Activated CD8-positive, alpha-beta T cell treated with anti-CD3 and anti-CD28 coated beads for 36 hours (primary cell): ENCODE results near the gene KRTAP5-4. TPM values are rescaled to one million over a fixed set of nuclear protein-coding genes. Genes with fewer than 3 reads are reported as not detected.

Experiments
- ATAC-seq: fragments of 200-7000 bp; cut with Tn5 transposase; one replicate; pipeline ENCODE4 v1.10.0; 2021; ENCODE audit warnings: mild to moderate bottlenecking, moderate library complexity
- CTCF ChIA-PET: fragments of 350-600 bp; sonication (Branson Sonifier 250); formaldehyde crosslinking; loops from one replicate; lab custom pipeline; 2021; ENCODE audit warnings: antibody characterized with exemption; lab: Charles Lee
- POLR2A ChIA-PET: fragments of 350-600 bp; sonication (Branson Sonifier 250); formaldehyde crosslinking; loops from one replicate; lab custom pipeline; 2021; ENCODE audit warnings: antibody characterized with exemption; lab: Charles Lee
- DNase-seq: peaks from one replicate; pipeline ENCODE4 v3.0.0-alpha.2; 2020
- H3K27ac Mint-ChIP-seq: one replicate; pipeline ENCODE4 v1.8.0; 2021; ENCODE audit warnings: mild to moderate bottlenecking, mixed read lengths
- H3K27me3 Mint-ChIP-seq: one replicate; pipeline ENCODE4 v1.8.0; 2021; ENCODE audit warnings: mixed read lengths
- H3K36me3 Mint-ChIP-seq: one replicate; pipeline ENCODE4 v1.8.0; 2021; ENCODE audit warnings: low read depth, mixed read lengths
- H3K4me1 Mint-ChIP-seq: one replicate; pipeline ENCODE4 v1.8.0; 2021; ENCODE audit warnings: low read depth, mixed read lengths
- H3K4me3 Mint-ChIP-seq: one replicate; pipeline ENCODE4 v1.8.0; 2021; ENCODE audit warnings: mild to moderate bottlenecking, moderate library complexity, mixed read lengths
- H3K9me3 Mint-ChIP-seq: one replicate; pipeline ENCODE4 v1.8.0; 2021; ENCODE audit warnings: mixed read lengths
- intact Hi-C: fragments of 100-400 bp; cut with micrococcal nuclease; formaldehyde crosslinking; loops from one replicate; pipeline ENCODE4 v1.10.0; 2022
- total RNA-seq, 2 experiments: library from RNA; stranded (reverse); gene quantifications; one replicate each; pipeline ENCODE4 v1.2.3, GENCODE V29; 2021
- TF ChIP-seq, protein P1 (sequence below): fragments of 200-600 bp; IDR thresholded peaks from one replicate; pipeline ENCODE4 v1.8.0; 2022; ENCODE audit warnings: antibody characterized with exemption, mild to moderate bottlenecking

Gene KRTAP5-4
- total RNA-seq, 2 experiments from 2014 or later: not detected

GRCh38 chr11:1573903-1574237 is 48.1 kb downstream of the KRTAP5-4 start:
- ATAC-seq (peak; percentile 0), DNase-seq (no peak)
- Mint-ChIP-seq H3K27me3 (peaks cover 2% of the 10 kb centered on the region), H3K4me1 (peaks cover 18% of the 10 kb centered on the region), H3K9me3 (peaks cover 3% of the 10 kb centered on the region), H3K4me3 (peak overlapping the region; percentile 37), H3K36me3 (peaks cover 1% of the 10 kb centered on the region), H3K27ac (no peak overlapping the region)
- TF ChIP-seq, protein P1, sequence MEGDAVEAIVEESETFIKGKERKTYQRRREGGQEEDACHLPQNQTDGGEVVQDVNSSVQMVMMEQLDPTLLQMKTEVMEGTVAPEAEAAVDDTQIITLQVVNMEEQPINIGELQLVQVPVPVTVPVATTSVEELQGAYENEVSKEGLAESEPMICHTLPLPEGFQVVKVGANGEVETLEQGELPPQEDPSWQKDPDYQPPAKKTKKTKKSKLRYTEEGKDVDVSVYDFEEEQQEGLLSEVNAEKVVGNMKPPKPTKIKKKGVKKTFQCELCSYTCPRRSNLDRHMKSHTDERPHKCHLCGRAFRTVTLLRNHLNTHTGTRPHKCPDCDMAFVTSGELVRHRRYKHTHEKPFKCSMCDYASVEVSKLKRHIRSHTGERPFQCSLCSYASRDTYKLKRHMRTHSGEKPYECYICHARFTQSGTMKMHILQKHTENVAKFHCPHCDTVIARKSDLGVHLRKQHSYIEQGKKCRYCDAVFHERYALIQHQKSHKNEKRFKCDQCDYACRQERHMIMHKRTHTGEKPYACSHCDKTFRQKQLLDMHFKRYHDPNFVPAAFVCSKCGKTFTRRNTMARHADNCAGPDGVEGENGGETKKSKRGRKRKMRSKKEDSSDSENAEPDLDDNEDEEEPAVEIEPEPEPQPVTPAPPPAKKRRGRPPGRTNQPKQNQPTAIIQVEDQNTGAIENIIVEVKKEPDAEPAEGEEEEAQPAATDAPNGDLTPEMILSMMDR: no peak
- ChIA-PET POLR2A (interaction anchor here (1.3 to 2.1 kb wide), 2 partner anchors 20 to 27 kb away, joined by 5 to 11 read pairs; no protein-coding TSS in a partner anchor), CTCF (interaction anchor here (1.1 to 5.3 kb wide), 20 partner anchors 9 to 645 kb away, joined by 3 to 170 read pairs (median 6); partner anchors contain the start of gene KRTAP5-1)
- intact Hi-C loops: no loop called here

GRCh38 chr11:1573077-1573902 is 48.6 kb downstream of the KRTAP5-4 start:
- no peaks in the 10 kb centered on the region for H3K36me3 Mint-ChIP-seq
- POLR2A ChIA-PET: interaction anchor here (1.3 to 2.1 kb wide), 2 partner anchors 20 to 26 kb away, joined by 5 to 11 read pairs; no protein-coding TSS in a partner anchor
- no peak overlapping the region for H3K27ac Mint-ChIP-seq
- CTCF ChIA-PET: interaction anchor here (1.1 to 5.3 kb wide), 15 partner anchors 9 to 429 kb away, joined by 3 to 170 read pairs (median 9); partner anchors contain the start of gene KRTAP5-1
- H3K27me3 Mint-ChIP-seq: peaks cover 2% of the 10 kb centered on the region
- peak overlapping the region; percentile 37 for H3K4me3 Mint-ChIP-seq
- H3K4me1 Mint-ChIP-seq: peaks cover 22% of the 10 kb centered on the region
- peak; percentile 58 for DNase-seq
- intact Hi-C loops: no loop called here
- peak; percentile 26 for ATAC-seq
- peaks cover 3% of the 10 kb centered on the region for H3K9me3 Mint-ChIP-seq
- TF ChIP-seq, protein P1: no peak

- DNase-seq: peak; percentile 94
- Mint-ChIP-seq H3K27ac (no peak within 1 kb of the TSS), H3K9me3 (no peaks in the 10 kb centered on the region), H3K4me1 (peaks cover 22% of the 10 kb centered on the region), H3K4me3 (peak within 1 kb of the TSS; percentile 37), H3K27me3 (peaks cover 2% of the 10 kb centered on the region), H3K36me3 (no peaks in the 10 kb centered on the region)
- ATAC-seq: peak; percentile 71
- intact Hi-C loops: no loop called here
- TF ChIP-seq, protein P1: no peak
- ChIA-PET CTCF (interaction anchor here (2.7 to 5.3 kb wide), 4 partner anchors 8 to 25 kb away, joined by 22 to 170 read pairs (median 44); no protein-coding TSS in a partner anchor), POLR2A (interaction anchor here (1.3 kb wide), 1 partner anchor 19 kb away, joined by 5 read pairs; no protein-coding TSS in a partner anchor)
Measured at GRCh38 chr11:1572197-1573076, 49.5 kb downstream of the KRTAP5-4 start, which contains the start of gene DUSP8. TSS of gene DUSP8 (minus strand) at chr11:1572271. CDS start at chr11:1565826, 6,445 bp downstream.

DNA sequence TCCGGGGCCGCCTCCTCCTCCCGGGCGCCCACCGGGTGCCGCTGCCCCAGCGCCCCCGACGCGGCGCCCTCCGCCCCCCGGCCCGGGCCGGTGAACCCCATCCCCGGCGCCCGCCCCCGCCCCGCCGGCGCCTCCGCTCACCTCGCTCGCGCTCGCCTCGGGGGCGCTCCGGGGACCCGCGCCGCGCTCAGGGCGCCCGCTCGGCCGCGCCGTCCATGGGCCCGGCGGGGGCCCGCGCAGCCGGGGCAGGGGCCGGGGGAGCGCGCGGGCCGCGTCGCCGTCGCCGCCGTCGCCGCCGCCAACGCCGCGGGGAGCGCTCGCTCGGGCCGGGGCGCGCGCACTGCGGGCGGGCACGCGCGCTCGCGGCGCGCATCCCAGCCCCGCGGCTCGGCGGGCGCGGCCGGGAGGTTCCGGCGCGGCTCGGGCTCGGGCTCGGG is 50.2 kb downstream of the KRTAP5-4 start:
- POLR2A ChIA-PET: no interaction called here
- H3K4me3 Mint-ChIP-seq: no peak overlapping the region
- H3K27me3 Mint-ChIP-seq: peaks cover 2% of the 10 kb centered on the region
- TF ChIP-seq, protein P1: no peak
- no peaks in the 10 kb centered on the region for H3K36me3 Mint-ChIP-seq
- CTCF ChIA-PET: no interaction called here
- peak; percentile 2 for ATAC-seq
- H3K4me1 Mint-ChIP-seq: peaks cover 22% of the 10 kb centered on the region
- H3K27ac Mint-ChIP-seq: no peak overlapping the region
- H3K9me3 Mint-ChIP-seq: no peaks in the 10 kb centered on the region
- DNase-seq: no peak
- intact Hi-C loops: no loop called here

Other genes starting within 250 kb of the KRTAP5-4 start
- gene BRSK2, start 232.2 kb downstream of the KRTAP5-4 start, total RNA-seq: 1 to 10 TPM; 1.1 to 2.0 TPM
- gene MOB2, start 135.4 kb downstream of the KRTAP5-4 start, total RNA-seq: 10 to 100 TPM; 13.2 to 14.0 TPM
- 1 to 10 TPM; 1.4 to 2.0 TPM for gene DUSP8, start 49.9 kb downstream of the KRTAP5-4 start, total RNA-seq
- not detected for gene KRTAP5-1, start 36.9 kb downstream of the KRTAP5-4 start, total RNA-seq
- not detected for gene KRTAP5-2, start 23.8 kb downstream of the KRTAP5-4 start, total RNA-seq
- gene KRTAP5-3, start 13.7 kb downstream of the KRTAP5-4 start, total RNA-seq: not detected
- not detected for gene KRTAP5-5, start 7.6 kb upstream of the KRTAP5-4 start, total RNA-seq
- gene KRTAP5-6, start 75.1 kb upstream of the KRTAP5-4 start, total RNA-seq: not detected
- gene IFITM10, start 128.5 kb upstream of the KRTAP5-4 start, total RNA-seq: under 1 TPM; 0.07 to 0.31 TPM
- 10 to 100 TPM; 44.9 to 45.6 TPM for gene CTSD, start 141.8 kb upstream of the KRTAP5-4 start, total RNA-seq
- not detected for gene SYT8, start 212.9 kb upstream of the KRTAP5-4 start, total RNA-seq
- gene TNNI2, start 216.8 kb upstream of the KRTAP5-4 start, total RNA-seq: under 1 TPM in 1 of 2 experiments, not detected in 1; 0.92 TPM
- 100 to 1,000 TPM; 247 to 251 TPM for gene LSP1, start 230.9 kb upstream of the KRTAP5-4 start, total RNA-seq